Tibial nerve (tissue), 4 donors: ENCODE data around the gene KRT71. TPM values are rescaled to one million over a fixed set of nuclear protein-coding genes. Genes with fewer than 3 reads are reported as not detected.

Source experiments
- DNase-seq, 2 donors: peaks; one replicate each; pipeline ENCODE4 v3.0.0-alpha.2; 2019; ENCODE audit warnings: low spot score in 2 of 2
- H3K27ac ChIP-seq, 4 donors: fragments of 200-600 bp; sonication (generic) in 3 of 4; one replicate each; pipeline ENCODE4 v1.5.1; 2017 to 2019; ENCODE audit warnings: mild to moderate bottlenecking in 1 of 4
- H3K27me3 ChIP-seq, 2 donors: fragments of 200-600 bp; sonication (generic) in 1 of 2; one replicate each; pipeline versions ENCODE4 v1.5.1 to v1.6.0; 2017 to 2019
- H3K36me3 ChIP-seq, 3 donors: fragments of 200-600 bp; sonication (generic); one replicate each; pipeline ENCODE4 v1.5.1; 2018 to 2019
- H3K4me1 ChIP-seq, 4 donors: fragments of 200-600 bp; sonication (generic) in 3 of 4; one replicate each; pipeline ENCODE4 v1.5.1; 2017 to 2019
- H3K4me3 ChIP-seq, 4 donors: fragments of 200-600 bp; sonication (generic) in 3 of 4; one replicate each; pipeline ENCODE4 v1.5.1; 2017 to 2019; ENCODE audit warnings: mild to moderate bottlenecking in 1 of 4, moderate library complexity in 1 of 4
- H3K9me3 ChIP-seq, 4 donors: fragments of 200-600 bp; sonication (generic) in 3 of 4; one replicate each; pipeline ENCODE4 v1.5.1; 2017 to 2019
- CTCF ChIP-seq, 5 experiments: fragments of 200-600 bp in 3 of 5; fragments of 450-650 bp in 2 of 5; sonication (generic) in 3 of 5; IDR thresholded peaks; one replicate each; pipeline ENCODE4 v1.5.1; 2016 to 2019; ENCODE audit warnings: antibody characterized with exemption in 5 of 5, mild to moderate bottlenecking in 3 of 5, moderate library complexity in 2 of 5
- EP300 ChIP-seq, 2 donors: sonication (generic); formaldehyde crosslinking; IDR thresholded peaks; one replicate each; pipeline ENCODE4 v1.6.1; 2017; ENCODE audit warnings: antibody characterized with exemption in 2 of 2, mild to moderate bottlenecking in 1 of 2
- POLR2A ChIP-seq, 2 donors: fragments of 450-650 bp; IDR thresholded peaks; one replicate each; pipeline ENCODE4 v1.6.1; 2017; ENCODE audit warnings: antibody characterized with exemption in 2 of 2, mild to moderate bottlenecking in 2 of 2, moderate library complexity in 2 of 2
- WGBS, 2 donors: methylation state at CpG; one replicate each; pipeline ENCODE4 v1.1.5; 2018; 5-methylcytosine and 5-hydroxymethylcytosine counted together
- total RNA-seq, 4 donors: library from RNA; depleted of rRNA; stranded (reverse); fragments of >200 nt; gene quantifications; one replicate each; pipeline ENCODE4 v1.1.0, GENCODE V29; 2016

KRT71 gene
- total RNA-seq, 4 donors from 2014 or later: not detected

DNA sequence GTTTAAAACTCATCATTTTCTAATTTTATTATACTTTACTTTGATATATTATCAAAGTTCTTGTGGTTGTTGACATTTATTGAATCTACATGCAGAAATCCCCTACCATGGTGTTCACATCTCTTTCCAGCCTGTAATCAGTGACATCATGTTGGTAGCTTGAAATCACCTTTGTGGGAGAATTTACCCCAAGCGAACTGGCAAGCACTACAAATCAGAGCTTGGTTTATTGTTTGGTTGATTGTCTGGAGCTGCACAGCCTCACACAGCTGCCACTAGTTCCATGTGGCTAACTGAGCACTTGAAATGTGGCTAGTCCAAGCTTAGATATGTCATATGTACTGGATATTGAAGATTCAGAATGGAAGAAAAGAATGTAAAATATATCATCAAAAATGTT lies 17.4 kb downstream of the KRT71 start:
- H3K27ac ChIP-seq: no peak overlapping the region
- H3K9me3 ChIP-seq: no peaks in the 10 kb centered on the region
- no peak overlapping the region for H3K4me3 ChIP-seq
- no peak for DNase-seq
- H3K4me1 ChIP-seq: peaks cover 0 to 17% (median 0%) of the 10 kb centered on the region in 4 donors
- no peaks in the 10 kb centered on the region for H3K36me3 ChIP-seq
- no peak for TF ChIP-seq POLR2A (IDR thresholded peaks at IDR 0.05)
- TF ChIP-seq EP300 (IDR thresholded peaks at IDR 0.05): no peak
- no peak for TF ChIP-seq CTCF (IDR thresholded peaks at IDR 0.05)
- WGBS, 2 donors: 21 to 39% methylated on average over 1 of the region's 1 CpG
- H3K27me3 ChIP-seq: no peaks in the 10 kb centered on the region

DNA sequence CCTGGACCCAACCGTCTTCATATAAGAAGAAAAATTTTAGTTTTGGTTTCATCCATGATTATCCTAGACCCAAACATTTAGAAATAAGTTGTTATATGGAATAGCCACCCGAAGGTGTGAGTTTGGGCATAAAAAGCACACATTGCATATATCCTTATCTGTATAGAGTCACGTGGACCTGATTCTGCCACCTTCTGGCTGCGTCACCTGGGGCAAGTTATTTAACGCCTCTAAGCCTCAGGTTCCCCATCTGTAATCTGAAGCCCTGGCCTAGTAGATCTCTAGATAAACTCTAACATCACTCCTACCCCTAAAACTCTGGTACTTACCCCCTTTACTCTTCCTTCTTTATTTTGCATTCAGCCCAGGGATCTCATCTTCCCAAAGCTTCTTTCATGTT lies 18.5 kb downstream of the KRT71 start:
- TF ChIP-seq POLR2A (IDR thresholded peaks at IDR 0.05) (no peak), CTCF (IDR thresholded peaks at IDR 0.05) (no peak), EP300 (IDR thresholded peaks at IDR 0.05) (no peak)

GRCh38 chr12:52533686-52534470 lies 19.1 kb downstream of the KRT71 start:
- Histone ChIP-seq H3K27me3 (no peaks in the 10 kb centered on the region), H3K4me1 (peaks cover 0 to 3% (median 0%) of the 10 kb centered on the region in 4 donors), H3K4me3 (no peak overlapping the region), H3K36me3 (no peaks in the 10 kb centered on the region), H3K27ac (no peak overlapping the region), H3K9me3 (no peaks in the 10 kb centered on the region)
- TF ChIP-seq POLR2A (IDR thresholded peaks at IDR 0.05) (no peak), CTCF (IDR thresholded peaks at IDR 0.05) (no peak), EP300 (IDR thresholded peaks at IDR 0.05) (no peak)
- 72 to 78% methylated on average over 10 of the region's 10 CpGs for WGBS, 2 donors
- no peak for DNase-seq

More for the DNA sequence above, 18.5 kb downstream of the KRT71 start:
- no peak overlapping the region for H3K27ac ChIP-seq
- WGBS, 2 donors: 81 to 83% methylated on average over 5 of the region's 5 CpGs
- H3K27me3 ChIP-seq: no peaks in the 10 kb centered on the region
- H3K36me3 ChIP-seq: no peaks in the 10 kb centered on the region
- no peak overlapping the region for H3K4me3 ChIP-seq
- DNase-seq: no peak
- peaks cover 0 to 9% (median 0%) of the 10 kb centered on the region in 4 donors for H3K4me1 ChIP-seq
- no peaks in the 10 kb centered on the region for H3K9me3 ChIP-seq

- no peaks in the 10 kb centered on the region for H3K9me3 ChIP-seq
- no peak for DNase-seq
- H3K4me3 ChIP-seq: no peak overlapping the region
- H3K36me3 ChIP-seq: no peaks in the 10 kb centered on the region
- 43 to 64% methylated on average over 4 of the region's 4 CpGs for WGBS, 2 donors
- no peak overlapping the region for H3K27ac ChIP-seq
- TF ChIP-seq POLR2A (IDR thresholded peaks at IDR 0.05) (no peak), CTCF (IDR thresholded peaks at IDR 0.05) (no peak), EP300 (IDR thresholded peaks at IDR 0.05) (no peak)
- H3K4me1 ChIP-seq: no peaks in the 10 kb centered on the region
- H3K27me3 ChIP-seq: no peaks in the 10 kb centered on the region
Observed at GRCh38 chr12:52532636-52533035, 20.3 kb downstream of the KRT71 start.

- DNase-seq: no peak
Observed at GRCh38 chr12:52531566-52532300, 21.2 kb downstream of the KRT71 start.

More at GRCh38 chr12:52531566-52532300, 21.2 kb downstream of the KRT71 start:
- H3K9me3 ChIP-seq: no peaks in the 10 kb centered on the region
- H3K4me1 ChIP-seq: no peaks in the 10 kb centered on the region
- H3K36me3 ChIP-seq: no peaks in the 10 kb centered on the region
- H3K27ac ChIP-seq: no peak overlapping the region
- WGBS, 2 donors: 68 to 70% methylated on average over 18 of the region's 18 CpGs
- TF ChIP-seq CTCF (IDR thresholded peaks at IDR 0.05): no peak
- TF ChIP-seq POLR2A (IDR thresholded peaks at IDR 0.05): no peak
- TF ChIP-seq EP300 (IDR thresholded peaks at IDR 0.05): no peak
- H3K27me3 ChIP-seq: no peaks in the 10 kb centered on the region
- H3K4me3 ChIP-seq: no peak overlapping the region
